NCI-H128 (cell line): ENCODE measurements around the gene DUSP22.
"Not testable (repeated sequence)": the region's sequence is repeated elsewhere in the genome, so short reads cannot be mapped to it uniquely, and the experiment has no call there.

Source experiments
- DNase-seq: peaks from one replicate; lab custom pipeline; 2025; ENCODE audit not compliant: unreplicated experiment; lab: John Stamatoyannopoulos, UW

The DUSP22 gene

DNA sequence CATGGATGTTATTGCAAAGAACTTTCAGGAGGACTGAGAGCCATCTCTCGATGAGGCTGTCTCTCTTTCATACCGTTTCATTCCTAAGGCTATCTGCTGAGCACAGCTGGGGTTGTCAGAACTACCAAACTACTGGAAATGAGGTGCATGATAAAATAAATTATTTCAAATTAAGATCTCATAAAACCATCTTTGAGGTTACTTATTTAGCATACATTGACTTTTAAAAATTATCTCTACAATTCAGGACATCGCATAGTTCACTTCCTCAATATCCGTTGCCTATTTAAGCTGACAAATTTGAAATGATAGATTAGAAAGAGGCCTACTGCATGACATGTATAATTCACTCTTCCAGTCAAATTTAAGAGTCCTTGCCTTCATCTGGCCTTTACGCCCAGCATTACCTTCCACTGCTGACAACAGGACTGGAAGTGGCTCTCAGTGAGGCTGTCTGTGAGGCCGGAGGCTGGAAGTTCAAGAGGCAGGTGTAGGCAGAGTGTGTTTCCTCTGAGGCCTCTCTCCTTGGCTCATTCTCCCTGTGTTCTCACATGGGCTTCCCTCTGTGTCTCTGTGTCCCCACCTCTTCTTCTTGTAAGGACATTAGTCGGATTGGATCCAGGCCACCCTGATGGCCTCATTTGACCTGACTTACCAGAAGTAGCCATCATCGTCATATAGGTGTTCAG lies 12.8 kb upstream of the DUSP22 start:
- no peak for DNase-seq

DNA sequence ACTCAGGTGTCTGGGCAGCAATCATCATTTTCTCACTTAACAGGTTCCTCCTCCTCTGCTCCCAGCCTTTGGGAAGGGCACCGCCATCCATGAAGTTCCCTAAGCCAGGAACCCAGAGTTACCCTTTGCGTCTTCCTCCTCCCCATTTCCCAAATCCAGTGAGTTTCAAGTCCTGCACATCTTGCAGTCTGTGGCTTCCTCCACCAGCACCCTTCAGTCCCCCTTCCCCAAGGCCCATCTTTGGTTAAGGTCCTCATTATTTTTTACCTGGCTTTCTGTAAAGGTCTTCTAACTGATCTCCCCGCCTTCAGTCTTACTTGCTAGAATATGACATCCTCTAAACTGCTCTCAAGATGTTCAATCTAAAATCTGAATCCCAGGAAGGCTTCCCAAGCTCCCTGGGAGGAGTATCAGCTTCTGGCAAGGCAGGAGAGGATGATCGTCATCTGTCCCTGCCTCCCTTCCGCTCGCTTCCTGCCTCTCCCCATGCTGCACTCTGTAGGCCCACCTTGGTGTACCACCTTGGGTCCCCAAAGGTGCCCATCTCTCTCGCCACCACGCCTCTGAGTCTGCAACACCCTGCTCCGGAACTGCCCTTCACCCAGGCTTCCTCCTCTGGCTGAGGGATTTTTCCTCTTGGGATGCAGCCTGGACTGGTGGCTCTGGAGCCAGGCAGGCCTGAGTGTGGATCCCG lies 11.4 kb upstream of the DUSP22 start:
- no peak for DNase-seq

DNA sequence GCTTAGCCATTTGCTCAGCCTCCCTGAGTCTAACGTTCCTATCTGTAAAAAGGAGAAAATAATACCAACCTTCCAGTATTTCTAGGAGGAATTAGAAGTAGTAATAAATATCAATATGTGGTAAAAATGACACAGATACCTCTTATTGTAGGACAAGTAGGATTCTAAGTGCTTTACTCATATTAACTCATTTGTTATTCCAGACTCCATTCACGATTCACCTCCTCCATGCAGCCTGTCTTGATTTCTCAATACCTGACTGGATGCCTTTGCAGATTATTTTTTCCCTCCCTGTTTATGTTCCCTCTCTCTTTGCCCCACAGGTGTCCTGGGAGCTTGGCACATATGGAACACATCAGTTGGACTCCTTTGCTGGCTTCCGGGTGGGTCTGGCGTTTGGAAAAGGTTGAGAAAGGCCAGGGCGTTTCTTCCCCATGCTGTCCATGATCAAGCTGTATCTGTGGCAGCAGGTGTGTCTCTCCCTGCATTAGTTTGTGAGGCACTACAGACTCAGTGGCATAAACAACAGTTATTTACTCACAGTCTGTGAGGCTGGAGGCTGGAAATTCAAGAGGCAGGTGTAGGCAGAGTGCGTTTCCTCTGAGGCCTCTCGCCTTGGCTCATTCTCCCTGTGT lies 10.7 kb upstream of the DUSP22 start:
- DNase-seq = no peak

DNA sequence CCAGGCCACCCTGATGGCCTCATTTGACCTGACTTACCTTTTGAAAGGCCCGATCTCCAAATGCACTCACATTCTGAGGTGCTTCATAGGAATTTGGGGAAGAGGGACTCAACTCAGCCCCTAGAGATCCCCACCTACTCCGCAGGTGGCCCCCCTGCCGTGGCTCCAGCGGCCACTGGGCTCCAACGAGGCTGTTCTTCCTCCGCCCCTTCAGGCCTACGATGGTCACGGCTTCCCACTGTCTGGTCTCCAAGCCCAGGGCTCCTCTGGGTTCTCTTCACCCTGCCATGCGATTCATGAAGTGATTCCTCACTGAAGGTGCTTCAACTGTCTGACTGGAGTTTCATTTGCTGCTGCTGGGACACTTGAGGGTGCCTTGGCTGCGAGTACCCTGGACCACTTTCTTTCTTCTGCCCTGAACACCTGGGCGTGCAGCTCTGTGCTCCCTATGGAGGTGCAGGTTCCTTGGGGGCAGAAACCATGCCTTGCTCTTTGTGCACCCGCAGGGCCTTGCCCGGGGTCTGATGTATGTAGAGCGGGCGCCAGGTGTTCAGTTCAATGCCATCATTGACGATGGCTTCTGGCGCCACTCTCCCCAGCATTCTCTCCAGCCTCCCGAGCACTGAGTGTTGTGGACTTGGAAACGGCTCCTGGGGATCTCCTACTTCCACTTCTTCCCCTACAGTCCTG lies 10.0 kb upstream of the DUSP22 start:
- no peak for DNase-seq

DNA sequence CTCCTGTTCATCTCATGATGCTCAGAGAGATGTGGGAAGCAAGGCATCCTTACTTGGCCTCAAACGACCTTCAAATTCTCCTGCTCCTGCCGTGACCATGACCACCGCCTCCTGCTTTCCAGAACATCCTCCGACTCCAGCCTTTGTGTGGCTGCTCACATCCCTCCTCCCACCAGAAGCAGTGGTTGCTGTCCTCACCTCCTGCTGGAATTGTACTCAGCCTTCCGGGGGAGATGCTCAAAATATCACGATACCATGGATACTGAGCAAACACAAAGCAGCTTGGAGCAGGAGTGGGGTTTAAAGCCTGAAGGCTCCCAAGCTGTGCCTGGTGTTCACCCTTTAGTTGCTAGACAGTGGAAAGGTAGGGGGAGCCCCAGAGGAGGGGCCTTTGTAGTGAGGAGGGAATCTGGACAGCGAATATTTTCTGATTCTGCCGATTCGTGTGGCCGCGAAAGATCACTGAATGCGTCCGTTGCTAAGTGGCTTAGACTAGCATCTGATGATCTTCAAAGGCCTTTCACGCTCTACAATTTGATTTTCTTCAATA lies 9.3 kb upstream of the DUSP22 start:
- DNase-seq = no peak

DNA sequence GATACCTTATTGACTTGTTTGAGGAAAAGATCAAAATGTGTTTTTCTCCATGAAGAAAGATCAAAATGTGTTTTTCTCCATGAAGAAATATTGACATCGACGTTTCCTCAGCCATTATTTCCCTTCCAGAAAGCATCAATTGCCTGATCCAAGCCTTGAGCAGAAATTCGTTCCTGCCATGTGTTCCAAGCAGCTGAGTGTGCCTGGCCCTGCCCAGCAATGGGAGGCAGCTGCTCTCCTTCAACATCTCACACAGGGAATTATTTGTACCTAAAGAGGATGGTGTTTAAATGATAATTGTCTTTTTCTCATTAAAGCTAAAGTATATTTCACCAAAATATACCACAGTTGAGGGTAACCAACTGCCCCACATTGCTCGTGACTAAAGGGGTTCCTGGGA lies 7.8 kb upstream of the DUSP22 start:
- no peak for DNase-seq

DNA sequence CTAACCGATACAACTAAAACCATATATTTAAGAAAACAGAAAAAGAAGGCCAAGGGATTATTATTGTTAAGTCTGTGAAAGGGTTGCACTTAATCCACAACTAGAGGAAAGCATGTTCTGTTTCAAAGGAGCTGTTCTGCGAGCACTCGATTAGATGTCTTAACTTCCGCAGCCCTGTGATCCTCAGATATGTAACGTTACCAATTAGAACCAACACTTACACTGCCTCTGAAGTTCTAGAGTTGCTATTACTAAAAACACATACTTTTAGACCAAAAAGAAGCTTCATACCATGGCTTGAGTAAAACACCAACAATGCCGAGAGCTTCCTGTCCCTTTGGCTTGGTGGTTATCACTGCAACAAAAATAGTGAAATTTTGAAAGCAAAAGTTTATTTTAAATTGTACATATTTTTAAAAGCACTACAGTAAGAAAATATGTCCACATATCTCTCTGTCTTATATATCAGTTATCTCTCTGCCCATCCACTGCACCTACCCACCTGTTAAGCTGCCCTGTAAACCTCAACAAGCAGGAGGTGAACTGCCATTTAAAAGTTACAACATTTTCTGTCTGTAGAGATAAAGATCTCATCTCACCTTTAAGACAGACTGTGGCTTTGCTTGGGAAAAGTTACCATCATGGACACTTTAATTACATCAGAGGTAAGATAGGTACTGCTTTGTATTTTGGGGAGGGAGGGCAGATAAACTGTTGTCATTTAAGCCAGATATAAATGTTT lies 7.1 kb upstream of the DUSP22 start:
- DNase-seq = no peak

DNA sequence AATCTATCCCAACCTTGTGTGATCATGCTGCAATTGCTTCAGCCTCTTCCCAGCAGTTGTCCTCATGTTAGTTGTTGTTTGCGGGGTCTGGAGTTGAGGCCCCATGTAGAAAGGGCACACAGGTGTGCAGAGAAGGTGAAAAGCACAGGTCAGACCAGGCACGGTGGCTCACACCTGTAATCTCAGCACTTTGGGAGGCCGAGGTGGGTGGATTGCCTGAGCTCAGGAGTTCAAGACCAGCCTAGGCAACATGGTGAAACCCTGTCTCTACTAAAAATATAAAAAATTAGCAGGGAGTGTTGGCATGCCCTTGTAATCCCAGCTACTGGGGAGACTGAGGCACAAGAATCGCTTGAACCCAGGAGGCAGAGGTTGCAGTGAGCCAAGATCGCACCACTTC lies 6.4 kb upstream of the DUSP22 start:
- not testable (repeated sequence) for DNase-seq

DNA sequence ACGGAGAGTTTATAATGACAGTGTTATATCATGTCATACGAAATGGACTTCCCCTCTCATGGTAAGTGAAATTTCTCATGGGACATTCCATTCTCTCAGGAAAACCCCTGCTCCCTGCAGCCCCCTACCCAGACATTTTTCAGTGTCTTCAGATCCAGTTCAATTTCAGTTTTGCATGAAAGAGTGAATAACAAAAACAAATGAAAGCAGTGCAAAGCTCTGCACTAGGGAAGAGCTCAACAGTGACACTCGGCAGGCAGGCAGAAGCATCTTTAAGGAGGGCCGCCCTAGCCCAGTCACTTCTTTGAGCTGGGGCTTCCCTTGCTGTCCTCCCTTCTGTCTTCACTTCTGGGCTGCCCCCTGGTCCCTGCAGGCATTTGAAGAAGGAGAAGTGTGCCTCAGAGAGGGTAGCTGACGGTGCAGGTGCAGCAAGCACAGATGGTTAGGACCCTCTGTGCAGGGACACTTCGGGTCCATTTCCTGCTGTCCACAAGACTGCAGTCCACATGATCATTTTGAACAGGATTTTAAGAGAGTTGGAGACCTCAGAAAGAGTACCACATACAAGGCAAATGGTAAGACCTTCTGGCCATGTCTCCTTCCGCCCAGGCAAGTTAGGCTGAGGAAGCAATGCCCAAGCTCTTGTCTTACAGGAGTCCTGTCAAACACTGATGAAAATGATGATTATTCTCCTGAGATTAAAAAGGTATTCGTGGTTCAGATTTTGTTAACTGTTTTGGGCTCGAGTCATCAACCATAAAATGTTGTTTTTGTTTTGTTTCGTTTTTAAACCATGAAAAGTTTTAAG lies 5.4 kb upstream of the DUSP22 start:
- DNase-seq = no peak

DNA sequence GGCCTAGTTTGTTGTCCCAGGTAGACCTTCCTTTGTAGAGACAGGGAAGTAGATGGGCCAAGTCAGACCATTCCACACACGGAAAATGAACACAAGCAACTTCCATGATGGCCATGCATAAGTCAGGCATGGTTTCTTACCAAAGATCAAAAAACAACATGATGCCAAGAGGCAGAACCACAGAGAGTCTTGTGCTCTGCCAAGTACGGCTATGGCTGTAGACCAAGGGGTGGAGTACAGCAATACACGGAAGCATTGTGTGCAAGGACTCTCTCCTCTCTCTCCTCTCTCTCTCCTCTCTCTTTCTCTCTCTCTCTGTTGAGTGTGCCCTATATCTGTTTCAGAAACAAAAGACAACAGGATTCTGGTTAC lies 4.8 kb upstream of the DUSP22 start:
- DNase-seq = no peak

DNA sequence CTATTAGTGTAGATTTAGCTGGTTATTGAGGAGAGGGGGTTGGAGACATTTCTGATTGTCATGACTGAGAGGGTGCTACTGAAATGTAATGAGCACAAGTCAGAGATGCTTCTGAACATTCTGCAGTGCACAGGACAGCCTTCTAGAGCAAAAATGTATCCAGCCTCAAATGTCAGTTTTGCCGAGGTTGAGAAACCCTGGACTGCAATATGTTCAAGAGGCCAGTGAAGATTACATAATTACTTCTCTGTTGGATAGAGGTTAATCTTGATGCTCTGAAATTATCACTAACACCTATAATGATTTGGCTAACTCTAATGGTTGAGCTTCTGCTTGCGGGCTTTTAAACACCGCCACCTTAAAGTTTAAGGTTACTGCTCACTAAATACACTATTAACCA lies 3.4 kb upstream of the DUSP22 start:
- DNase-seq = no peak

DNA sequence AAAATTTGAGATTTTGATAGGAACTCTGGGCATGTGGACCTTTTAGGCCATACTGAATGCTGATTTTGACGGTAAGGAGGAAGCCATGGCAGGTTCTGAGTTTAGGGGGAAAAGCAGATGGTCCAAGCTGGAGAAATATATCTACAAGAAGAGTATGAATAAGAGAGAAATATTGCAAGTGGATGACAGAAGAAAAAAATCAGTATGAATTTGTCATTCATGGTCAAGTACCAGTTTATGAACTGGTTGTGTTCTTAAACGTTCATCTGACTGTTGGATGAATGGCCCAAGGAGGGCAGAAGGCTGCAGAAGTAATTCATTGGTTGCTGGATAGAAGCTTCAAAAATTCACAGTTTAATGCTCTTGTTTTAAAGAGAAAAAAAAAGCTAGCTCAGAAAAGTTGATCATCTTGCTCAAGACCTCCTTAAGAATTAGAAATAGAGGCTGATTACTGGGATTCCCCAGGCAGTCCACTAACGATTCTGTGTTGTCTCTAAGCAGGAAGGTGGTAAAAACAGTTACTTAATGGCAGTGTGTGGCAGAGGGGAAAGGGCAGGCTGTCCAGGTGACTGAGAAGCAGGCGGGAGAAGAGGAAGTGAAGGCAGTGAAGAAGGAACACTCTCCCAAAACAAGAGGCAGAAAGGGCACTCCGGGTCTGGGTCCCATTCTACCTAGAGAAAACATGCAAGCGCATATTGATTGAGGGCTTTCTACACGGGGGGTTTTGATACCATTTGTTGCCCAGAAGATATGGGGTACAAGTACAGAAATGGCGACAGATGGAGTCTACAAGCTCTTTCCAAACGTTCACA lies 2.0 kb upstream of the DUSP22 start:
- DNase-seq = no peak

DNA sequence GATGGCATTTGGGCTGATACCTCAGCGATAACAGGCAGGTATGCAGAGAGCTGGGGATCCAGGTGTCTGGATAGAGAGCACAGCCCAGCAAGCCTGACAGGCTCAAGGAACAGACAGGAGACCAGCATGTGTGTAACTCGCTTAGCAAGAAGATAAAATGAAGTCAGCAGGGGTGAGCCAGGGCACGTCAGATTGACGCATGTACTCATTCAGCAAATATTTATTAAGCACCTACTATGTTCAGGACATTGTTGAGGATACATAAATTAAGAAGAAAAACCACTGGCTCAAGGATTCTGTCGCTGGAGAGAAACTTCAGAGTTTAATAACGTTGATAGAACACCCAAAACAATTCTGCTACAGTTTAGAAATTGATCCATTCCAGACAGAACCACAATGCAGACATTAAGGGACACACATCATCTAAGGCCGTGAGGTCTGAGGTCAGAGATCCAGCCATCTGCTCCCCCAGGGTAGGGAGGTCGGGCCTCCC lies 1.0 kb upstream of the DUSP22 start:
- DNase-seq = no peak

DNA sequence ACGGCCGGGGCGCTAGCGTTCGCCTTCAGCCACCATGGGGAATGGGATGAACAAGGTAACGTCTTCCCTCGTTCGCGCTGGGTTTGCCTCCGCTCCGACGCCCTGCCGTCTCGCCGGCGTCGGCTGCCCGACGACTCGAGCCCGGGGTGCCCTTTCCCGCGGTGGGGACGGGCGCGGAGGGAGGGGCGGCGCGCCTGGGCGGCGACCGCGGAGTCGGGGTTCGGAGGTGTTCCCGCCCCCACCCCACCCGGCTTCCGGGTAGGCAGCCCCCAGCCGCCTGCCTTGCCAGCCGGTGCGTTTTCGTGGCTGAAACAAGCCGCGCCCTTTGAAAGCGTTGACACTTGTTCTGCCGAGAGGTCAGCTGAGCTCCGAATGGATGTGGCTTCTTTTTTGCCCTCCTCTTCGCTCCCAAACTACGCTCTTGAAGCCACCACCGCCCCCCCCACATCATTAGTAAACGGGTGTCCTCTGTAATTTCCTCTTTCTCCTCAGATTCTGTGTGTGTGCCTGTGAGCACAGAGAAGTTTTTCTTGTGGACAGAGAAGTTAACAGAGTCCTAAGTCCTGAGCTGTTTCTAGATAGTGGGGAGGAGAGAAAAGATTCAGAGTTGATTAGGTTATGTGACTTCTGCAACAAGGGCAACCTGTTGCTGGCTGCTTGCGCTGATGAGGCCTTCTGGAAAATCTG lies 362 bp downstream of the DUSP22 start:
- DNase-seq = no peak

DNA sequence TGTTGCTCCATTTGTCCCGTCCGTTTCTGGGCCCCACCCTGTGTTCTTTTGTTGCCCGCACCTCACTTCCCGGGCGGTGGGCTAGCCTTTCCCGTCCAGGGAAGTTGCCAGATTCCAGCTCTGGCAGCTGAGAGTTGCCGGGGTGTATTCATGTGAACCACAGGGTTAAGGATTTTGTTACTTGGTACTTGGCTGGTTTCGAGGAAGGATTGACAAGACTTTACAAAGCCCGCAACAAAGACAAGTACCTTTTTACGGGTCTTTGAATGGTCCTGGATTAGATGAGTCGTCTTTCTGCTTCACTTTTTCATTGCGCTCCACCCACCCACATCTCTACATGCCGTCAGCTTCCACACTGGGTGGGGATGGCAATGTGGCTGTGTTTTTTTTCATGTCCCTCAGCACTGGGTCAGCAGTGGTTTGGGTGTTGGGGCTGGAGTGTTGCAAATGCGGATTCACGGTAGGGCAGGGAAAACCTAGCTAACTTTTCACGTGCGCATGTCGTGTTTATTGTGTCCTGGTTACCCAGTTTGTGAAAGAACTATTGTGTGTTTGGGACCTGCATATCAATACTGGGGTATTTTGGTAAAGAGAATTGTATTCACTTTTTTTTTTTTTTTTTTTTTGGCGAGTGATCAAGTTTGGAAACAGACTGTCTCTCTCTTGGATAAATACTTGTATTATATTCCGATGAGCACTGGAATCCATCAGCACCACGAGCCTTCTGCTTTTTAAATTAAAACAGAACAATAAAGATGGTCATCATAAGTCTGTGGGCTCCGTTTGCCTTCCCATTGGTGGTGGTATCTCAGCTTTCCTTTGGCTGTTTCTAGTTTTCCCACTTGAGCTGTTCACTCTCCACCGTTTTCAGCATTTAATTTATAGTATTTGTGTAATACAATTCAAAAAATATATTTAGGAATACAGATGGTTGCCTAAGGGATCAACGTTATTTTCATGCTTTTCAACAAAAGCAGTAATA lies 1.2 kb downstream of the DUSP22 start:
- no peak for DNase-seq

DNA sequence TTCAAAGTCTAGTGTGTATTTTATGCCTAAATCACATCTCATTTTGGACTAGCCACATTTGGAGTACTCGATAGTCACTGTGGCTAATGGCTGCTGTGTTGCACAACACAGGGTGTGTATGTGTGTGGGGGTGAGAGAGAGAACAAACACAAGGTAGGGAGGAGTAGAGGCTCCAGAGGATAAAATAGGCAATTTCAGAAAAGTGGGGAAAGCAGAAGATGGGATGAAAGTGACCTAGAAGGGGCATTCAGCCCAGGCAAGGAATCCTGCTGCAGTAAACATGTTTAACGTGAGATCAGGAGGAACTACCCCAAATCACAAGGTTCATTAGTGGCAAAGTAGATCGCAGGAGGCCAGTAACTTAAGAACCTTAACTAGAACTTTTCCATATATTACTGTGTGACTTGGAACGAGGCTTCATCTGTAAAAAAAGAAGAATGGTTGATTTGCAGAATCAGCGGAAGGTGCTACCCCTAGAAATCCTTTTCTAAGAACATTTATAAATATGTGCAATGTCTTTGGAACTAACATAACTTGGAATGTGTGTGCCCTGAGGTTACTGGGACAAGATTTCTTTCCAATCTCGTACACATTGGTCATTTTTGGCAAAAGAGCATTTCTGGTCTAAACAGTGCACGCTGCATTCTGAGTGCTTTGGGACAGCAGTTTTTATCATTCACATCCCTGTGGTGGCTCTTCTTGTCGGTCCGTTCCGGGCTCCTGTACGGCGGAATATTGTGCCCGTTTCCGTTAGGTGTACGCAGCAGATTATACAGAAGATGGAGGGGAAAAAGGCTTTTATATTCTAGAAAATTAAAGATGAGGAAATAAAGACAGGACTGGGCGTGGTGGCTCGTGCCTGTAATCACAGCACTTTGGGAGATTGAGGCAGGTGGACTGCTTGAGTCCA lies 2.6 kb downstream of the DUSP22 start:
- no peak for DNase-seq
